AML-193 (cell line): ENCODE measurements around the gene GCSH.

Experiments used
- DNase-seq, 2 experiments: peaks; one replicate each; lab custom pipeline; 2025; lab: John Stamatoyannopoulos, UW

Gene GCSH

DNA sequence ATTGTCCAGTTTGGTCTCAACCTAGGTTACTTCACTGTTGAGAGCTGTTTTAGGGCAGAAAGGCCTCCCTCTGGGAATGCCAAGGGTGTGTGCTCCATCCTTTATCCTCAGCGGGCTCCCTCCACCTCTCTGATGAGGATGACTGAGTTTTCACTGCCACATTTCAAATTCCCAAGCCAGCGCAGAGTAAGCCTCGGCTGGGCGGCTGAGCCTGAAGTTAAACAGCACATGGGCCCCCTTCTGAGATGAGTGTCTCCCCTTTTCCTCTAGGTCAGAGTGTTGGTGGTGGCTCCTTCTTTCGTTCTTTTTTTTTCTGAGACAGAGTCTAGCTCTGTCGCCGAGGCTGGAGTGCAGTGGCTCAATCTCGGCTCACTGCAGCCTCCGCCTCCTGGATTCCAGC is 5.5 kb upstream of the GCSH start:
- DNase-seq: no peak

DNA sequence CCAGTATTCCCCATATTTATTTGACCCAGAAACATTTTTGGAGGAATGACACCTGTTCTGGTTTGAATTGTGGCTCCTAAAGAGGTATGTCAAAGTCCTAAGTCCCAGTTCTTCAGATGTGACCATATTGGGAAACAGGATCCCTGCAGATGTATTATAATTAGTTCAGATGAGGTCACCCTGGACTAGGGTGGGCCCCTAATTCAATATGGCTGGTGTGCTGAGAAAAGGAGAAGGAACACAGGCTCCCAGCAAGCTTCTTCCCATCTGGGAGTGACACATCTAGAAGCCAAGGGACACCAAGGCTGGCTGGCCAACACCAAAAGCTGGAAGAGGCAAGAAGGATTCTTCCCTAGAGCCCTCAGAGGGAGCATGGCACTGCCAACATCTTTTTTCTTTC is 3.8 kb upstream of the GCSH start:
- DNase-seq: no peak

GRCh38 chr16:81097230-81097629 is 1.0 kb upstream of the GCSH start:
- no peak for DNase-seq

- no peak for DNase-seq
These were observed 567 bp upstream of the GCSH start for GRCh38 chr16:81096715-81097208.

- no peak for DNase-seq
These were observed 592 bp downstream of the GCSH start for GRCh38 chr16:81095653-81095952.

DNA sequence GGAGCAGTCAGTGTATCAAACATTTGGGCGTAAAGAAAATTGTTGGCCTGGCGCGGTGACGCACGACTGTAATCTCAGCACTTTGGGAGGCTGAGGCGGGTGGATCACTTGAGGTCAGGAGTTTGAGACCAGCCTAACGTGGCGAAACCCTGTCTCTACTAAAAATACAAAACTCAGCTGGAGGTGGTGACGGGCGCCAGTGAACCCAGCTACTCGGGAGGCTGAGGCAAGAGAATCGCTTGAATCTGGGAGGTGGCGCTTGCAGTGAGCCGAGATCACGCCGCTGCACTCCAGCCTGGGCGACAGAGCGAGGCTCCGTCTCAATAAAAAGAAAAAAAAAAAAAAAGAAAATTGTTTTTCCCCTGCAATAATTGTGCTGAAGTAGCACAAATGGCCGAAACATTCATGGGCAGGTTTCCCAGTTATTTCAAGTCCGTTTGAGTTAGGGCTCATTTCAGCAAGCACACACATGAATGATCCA is 1.4 kb downstream of the GCSH start:
- no peak for DNase-seq

DNA sequence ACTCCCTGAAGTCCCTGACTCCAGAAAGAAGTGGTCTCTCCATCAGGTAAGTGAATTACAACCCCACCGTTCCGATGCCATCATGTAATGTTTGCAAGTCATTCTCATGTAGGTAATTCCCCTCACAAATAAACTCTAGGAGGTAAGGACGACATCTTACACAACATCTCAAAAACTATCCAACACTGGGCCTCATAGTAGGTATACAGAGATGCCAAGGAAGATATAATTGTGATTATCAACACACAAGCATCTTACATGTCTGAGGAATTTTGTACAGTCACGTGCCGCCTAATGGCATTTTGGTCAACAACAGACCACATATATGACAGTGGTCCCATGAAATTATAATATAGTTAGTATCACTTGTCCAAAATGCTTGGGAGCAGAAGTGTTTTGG is 7.4 kb downstream of the GCSH start:
- no peak for DNase-seq

GRCh38 chr16:81081014-81081413 is 15.2 kb downstream of the GCSH start:
- no peak for DNase-seq

GRCh38 chr16:81080233-81080632 is 16.0 kb downstream of the GCSH start:
- DNase-seq: no peak

DNA sequence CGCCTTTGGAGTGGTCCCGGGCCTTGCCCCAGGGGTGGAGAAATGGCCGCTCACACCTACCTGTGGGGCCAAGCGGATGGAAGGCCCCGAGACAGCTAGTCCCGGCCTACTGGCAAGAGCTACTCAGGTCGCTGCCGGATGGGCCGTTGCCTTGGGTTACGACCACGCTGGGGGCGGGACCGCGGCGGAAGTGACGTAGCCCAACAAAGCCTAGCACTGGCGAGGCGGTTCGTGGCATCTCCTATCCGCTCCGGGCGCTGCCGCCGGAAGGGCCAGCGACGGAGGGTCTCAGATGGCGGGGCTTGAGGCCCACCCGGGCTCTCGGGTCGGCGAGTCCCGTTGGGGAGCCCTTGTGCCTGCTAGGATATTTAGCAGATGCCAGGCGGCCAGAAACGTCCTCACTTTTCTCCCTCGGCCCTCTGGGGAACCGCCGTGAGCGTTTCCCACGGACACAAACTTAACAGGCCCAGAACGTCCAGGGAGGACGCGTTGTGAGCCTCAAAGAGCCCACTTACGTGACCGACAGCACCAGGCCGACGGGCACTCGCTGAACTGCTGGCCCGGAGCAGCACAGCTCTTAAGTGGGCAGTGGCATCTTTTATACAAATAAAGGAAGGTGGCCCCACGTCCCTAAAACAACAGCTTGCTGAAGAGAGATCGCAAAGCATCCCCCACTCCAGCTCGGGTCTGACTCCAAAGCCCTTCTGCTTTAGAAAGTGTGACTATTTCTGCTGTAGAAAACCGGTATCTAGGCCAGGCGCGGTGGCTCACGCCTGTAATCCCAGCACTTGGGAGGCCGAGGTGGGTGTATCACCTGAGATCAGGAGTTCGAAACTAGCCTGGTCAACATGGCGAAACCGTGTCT is 18.9 kb downstream of the GCSH start, which contains the start of gene C16orf46:
Gene C16orf46 (minus strand): TSS at position 163 of the 865 bp plus-strand sequence. CDS start 13,283 bp downstream, outside the sequence.
- peak; percentile 83 to 89 for DNase-seq

- peak; percentile 83 to 89 for DNase-seq
These were observed 19.6 kb downstream of the GCSH start for GRCh38 chr16:81076566-81077075.

DNA sequence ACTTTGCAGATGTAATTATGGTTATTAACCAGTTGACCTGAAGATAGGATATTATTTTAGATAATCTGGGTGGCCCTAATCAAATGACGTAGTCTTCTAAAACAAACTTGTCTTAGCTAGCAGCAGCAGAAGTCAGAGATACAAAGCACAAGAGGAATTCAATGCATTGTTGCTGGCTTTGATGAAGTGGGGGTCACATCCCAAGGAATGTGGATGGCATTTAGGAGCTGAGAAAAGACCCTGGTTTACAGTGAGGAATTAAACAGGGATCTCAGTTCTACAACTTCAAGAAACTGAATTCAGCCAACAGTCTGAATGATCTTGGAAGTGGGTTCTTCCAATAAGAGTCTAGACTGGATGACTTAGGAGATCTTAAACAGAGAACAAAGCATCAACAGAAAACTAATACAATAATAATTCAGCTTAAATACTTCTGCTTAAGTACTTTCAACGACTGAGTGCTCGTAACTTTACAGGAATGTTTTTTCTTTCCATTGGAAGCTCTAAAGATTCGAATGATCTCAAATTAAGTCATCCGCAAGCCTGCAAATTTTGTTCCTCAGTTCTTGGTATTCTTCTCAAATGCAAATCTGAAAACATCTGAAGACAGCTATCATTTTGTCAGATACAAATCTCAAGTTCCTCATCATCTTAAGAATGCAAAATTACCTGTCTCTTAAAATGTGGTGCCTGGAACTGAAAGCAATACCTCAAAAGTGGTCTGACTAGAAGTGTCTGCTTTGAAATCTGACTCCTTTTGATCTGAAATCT is 22.4 kb downstream of the GCSH start:
- no peak for DNase-seq

- no peak for DNase-seq
These were observed 24.4 kb downstream of the GCSH start for GRCh38 chr16:81071805-81072204.

DNA sequence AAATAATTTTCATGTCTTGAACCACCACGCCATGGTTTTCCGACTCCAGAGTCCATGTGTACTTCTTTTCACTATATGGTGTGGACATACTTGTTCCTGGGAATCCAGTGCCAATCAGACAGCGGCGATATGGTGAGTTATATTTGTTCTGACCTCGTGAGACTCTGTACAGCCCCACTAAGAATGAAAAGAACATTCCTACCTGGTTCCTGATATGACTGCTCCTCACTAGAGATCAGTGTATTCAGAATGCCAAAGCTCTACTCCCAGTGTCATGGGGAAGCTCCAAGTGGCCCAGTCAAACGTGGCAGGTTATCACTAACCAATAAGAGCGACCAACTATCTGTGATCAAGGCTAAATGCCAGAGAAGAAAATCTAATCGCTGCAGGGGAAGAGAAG is 25.2 kb downstream of the GCSH start:
- DNase-seq: no peak

GRCh38 chr16:81069063-81069462 is 27.1 kb downstream of the GCSH start:
- DNase-seq: no peak

GRCh38 chr16:81067166-81067565 is 29.0 kb downstream of the GCSH start:
- no peak for DNase-seq

GRCh38 chr16:81066681-81067080 is 29.5 kb downstream of the GCSH start:
- DNase-seq: no peak

GRCh38 chr16:81061871-81062608 is 34.2 kb downstream of the GCSH start:
- DNase-seq: no peak

GRCh38 chr16:81061307-81061640 is 34.9 kb downstream of the GCSH start:
- DNase-seq: no peak

GRCh38 chr16:81060576-81061306 is 35.5 kb downstream of the GCSH start:
- DNase-seq: no peak

- no peak for DNase-seq
These were observed 42.4 kb downstream of the GCSH start for GRCh38 chr16:81053761-81054160.

- DNase-seq: no peak
These were observed 53.4 kb downstream of the GCSH start for GRCh38 chr16:81042821-81043220.
